NCI-H1694 (cell line): ENCODE results near the gene CIROP.
A peak's percentile ranks its signal among the peaks of the same experiment; 100 is the strongest.

Source experiments
- DNase-seq: peaks from one replicate; lab custom pipeline; 2025; lab: John Stamatoyannopoulos, UW

CIROP gene

GRCh38 chr14:23104591-23105347 is at the start of gene CIROP:
Gene CIROP, minus strand, starts transcription at chr14:23104989. Its CDS starts 69 bp downstream, at chr14:23104920.
- DNase-seq, result no peak

- DNase-seq, result peak; percentile 8
Measured at GRCh38 chr14:23153851-23154796, 49.3 kb upstream of the CIROP start.

- no peak for DNase-seq
Measured at GRCh38 chr14:23151342-23151741, 46.6 kb upstream of the CIROP start.

- DNase-seq, result no peak
Measured at GRCh38 chr14:23149745-23150144, 45.0 kb upstream of the CIROP start.

- DNase-seq, result no peak
Measured at GRCh38 chr14:23148591-23149249, 43.9 kb upstream of the CIROP start.

- peak; percentile 84 for DNase-seq
Measured at GRCh38 chr14:23147676-23148075, 42.9 kb upstream of the CIROP start.

GRCh38 chr14:23146980-23147379 is 42.2 kb upstream of the CIROP start:
- no peak for DNase-seq

GRCh38 chr14:23146351-23146910 is 41.6 kb upstream of the CIROP start:
- DNase-seq, result no peak

GRCh38 chr14:23145794-23146350 is 41.1 kb upstream of the CIROP start:
- DNase-seq, result no peak

GRCh38 chr14:23143911-23144310 is 39.1 kb upstream of the CIROP start:
- no peak for DNase-seq

- DNase-seq, result no peak
Measured at GRCh38 chr14:23142826-23143225, 38.0 kb upstream of the CIROP start.

GRCh38 chr14:23141706-23142444 is 37.1 kb upstream of the CIROP start:
- no peak for DNase-seq

GRCh38 chr14:23140371-23140770 is 35.6 kb upstream of the CIROP start:
- DNase-seq, result no peak

GRCh38 chr14:23139874-23140273 is 35.1 kb upstream of the CIROP start:
- DNase-seq, result no peak

- DNase-seq, result no peak
Measured at GRCh38 chr14:23137813-23138535, 33.2 kb upstream of the CIROP start.

GRCh38 chr14:23137192-23137812 is 32.5 kb upstream of the CIROP start:
- DNase-seq, result peak; percentile 36

GRCh38 chr14:23136566-23137133 is 31.9 kb upstream of the CIROP start:
- no peak for DNase-seq

- no peak for DNase-seq
Measured at GRCh38 chr14:23132970-23133369, 28.2 kb upstream of the CIROP start.

GRCh38 chr14:23131482-23131881 is 26.7 kb upstream of the CIROP start:
- no peak for DNase-seq

GRCh38 chr14:23130871-23131270 is 26.1 kb upstream of the CIROP start:
- no peak for DNase-seq
